Endothelial cell of umbilical vein (primary cell): Measurements from ENCODE around the gene PLXNA1. TPM values are rescaled to one million over a fixed set of nuclear protein-coding genes. Genes with fewer than 3 reads are reported as not detected.

Source experiments
- BruUV-seq: library from RNA; stranded (reverse); fragments of 400-500 nt; replicated peaks from 2 replicates; lab custom pipeline; 2021; lab: Mats Ljungman, UMichigan
- CTCF ChIA-PET: fragments of 300-600, 350-600 bp; sonication (Branson Sonifier 250); formaldehyde crosslinking; loops from one replicate; lab custom pipeline; 2021; ENCODE audit warnings: antibody characterized with exemption, inconsistent platforms; lab: Charles Lee
- POLR2A ChIA-PET: fragments of 300-600, 350-600 bp; sonication (Branson Sonifier 250); formaldehyde crosslinking; loops from one replicate; lab custom pipeline; 2021; ENCODE audit warnings: antibody characterized with exemption, inconsistent platforms; lab: Charles Lee
- DNase-seq: peaks from one replicate; pipeline ENCODE4 v3.0.0-alpha.2; 2011; ENCODE audit warnings: low read depth, low spot score
- FAIRE-seq: peaks from 2 replicates; lab custom pipeline; 2011; peaks lifted over from hg19 to GRCh38; lab: Jason Lieb, UNC
- H2AFZ ChIP-seq: 2 replicates; pipeline ENCODE4 v1.6.0; 2012; ENCODE audit warnings: low read depth, low read length, control low read depth, inconsistent platforms
- H3K27ac ChIP-seq: 2 replicates; pipeline ENCODE4 v1.5.1; 2011; ENCODE audit warnings: low read depth, mild to moderate bottlenecking, control low read depth, low read length, moderate library complexity; ENCODE audit not compliant: insufficient read depth
- H3K27me3 ChIP-seq, 2 experiments: 2 replicates each; pipeline versions ENCODE4 v1.6.0 to v1.6.1; 2011; ENCODE audit warnings: low read length in 2 of 2, mixed read lengths in 1 of 2; ENCODE audit not compliant: control insufficient read depth in 2 of 2, insufficient read depth in 2 of 2
- H3K36me3 ChIP-seq, 2 experiments: 2 replicates in 1 of 2; 3 replicates in 1 of 2; pipeline ENCODE4 v1.5.1; 2011; ENCODE audit warnings: low read length in 2 of 2, mild to moderate bottlenecking in 1 of 2, moderate library complexity in 1 of 2; ENCODE audit not compliant: control insufficient read depth in 2 of 2, insufficient read depth in 2 of 2; ENCODE audit errors: extremely low read depth in 1 of 2
- H3K4me1 ChIP-seq: 3 replicates; pipeline ENCODE4 v1.5.1; 2011; ENCODE audit warnings: mild to moderate bottlenecking, low read length; ENCODE audit not compliant: control insufficient read depth, insufficient read depth; ENCODE audit errors: extremely low read depth
- H3K4me2 ChIP-seq: 2 replicates; pipeline ENCODE4 v1.6.1; 2011; ENCODE audit warnings: low read length, control low read depth, mixed read lengths; ENCODE audit not compliant: insufficient read depth
- H3K4me3 ChIP-seq, 3 experiments: fragments of 200-600 bp in 1 of 3; sonication (generic), shearing (Covaris generic) in 1 of 3; replicated peaks in 1 of 3; 2 replicates each; pipeline ENCODE4 v1.5.1; 2011 to 2016; ENCODE audit warnings: control low read depth in 3 of 3, low read length in 3 of 3, mild to moderate bottlenecking in 2 of 3, inconsistent platforms in 1 of 3, low read depth in 1 of 3, moderate library complexity in 1 of 3; ENCODE audit not compliant: insufficient read depth in 1 of 3
- H3K79me2 ChIP-seq: 2 replicates; pipeline ENCODE4 v1.6.0; 2012; ENCODE audit warnings: low read length, inconsistent platforms; ENCODE audit not compliant: control insufficient read depth, insufficient read depth
- H3K9ac ChIP-seq: replicated peaks from 2 replicates; pipeline ENCODE3; 2011; ENCODE audit warnings: low read length, control low read depth; ENCODE audit not compliant: insufficient read depth; ENCODE audit errors: extremely low read depth
- H3K9me1 ChIP-seq: replicated peaks from 3 replicates; pipeline ENCODE4 v1.6.0; 2011; ENCODE audit warnings: mild to moderate bottlenecking, low read length; ENCODE audit not compliant: control insufficient read depth, insufficient read depth; ENCODE audit errors: extremely low read depth
- H3K9me3 ChIP-seq: replicated peaks from 2 replicates; pipeline ENCODE4 v1.5.1; 2012; ENCODE audit warnings: low read length, inconsistent platforms; ENCODE audit not compliant: control insufficient read depth, insufficient read depth
- H4K20me1 ChIP-seq: replicated peaks from 2 replicates; pipeline ENCODE3; 2011; ENCODE audit warnings: mild to moderate bottlenecking, low read length; ENCODE audit not compliant: control insufficient read depth, insufficient read depth; ENCODE audit errors: extremely low read depth
- EZH2 ChIP-seq: IDR thresholded peaks from 2 replicates; pipeline ENCODE4 v1.6.1; 2012; ENCODE audit warnings: borderline replicate concordance, low read depth, mild to moderate bottlenecking, moderate library complexity, low read length, inconsistent platforms; ENCODE audit not compliant: severe bottlenecking
- FOS ChIP-seq: IDR thresholded peaks from 2 replicates; pipeline ENCODE4 v1.6.1; 2011; ENCODE audit warnings: mild to moderate bottlenecking, low read length, moderate library complexity, borderline replicate concordance; ENCODE audit not compliant: insufficient read depth
- GATA2 ChIP-seq: IDR thresholded peaks from 2 replicates; pipeline ENCODE4 v1.7.0; 2011; ENCODE audit warnings: low read depth, mild to moderate bottlenecking, moderate library complexity, mixed read lengths, low read length; ENCODE audit not compliant: insufficient read length, insufficient read depth
- JUN ChIP-seq: IDR thresholded peaks from 2 replicates; pipeline ENCODE4 v1.6.1; 2011; ENCODE audit warnings: borderline replicate concordance, low read depth; ENCODE audit not compliant: insufficient read length, insufficient read depth
- MYC ChIP-seq: IDR thresholded peaks from one replicate; pipeline ENCODE4 v1.6.1; 2011; ENCODE audit warnings: mild to moderate bottlenecking, low read depth, low read length
- POLR2A ChIP-seq: IDR thresholded peaks from 2 replicates; pipeline ENCODE4 v1.6.1; 2012; ENCODE audit warnings: low read depth, mild to moderate bottlenecking, control low read depth, low read length
- POLR2AphosphoS5 ChIP-seq: IDR thresholded peaks from 2 replicates; pipeline ENCODE4 v1.6.1; 2012; ENCODE audit warnings: low read depth, mild to moderate bottlenecking, control low read depth, low read length, moderate library complexity; ENCODE audit not compliant: insufficient read depth
- dilution Hi-C: fragments of 300-500 bp; cut with MboI; formaldehyde crosslinking; loops from one replicate; pipeline ENCODE4 v1.15.0; 2019; ENCODE audit warnings: low sequenced_read_pairs; ENCODE audit not compliant: extremely low pct_ligation_motif_present
- intact Hi-C: fragments of 100-400 bp; cut with micrococcal nuclease; formaldehyde crosslinking; loops from one replicate; pipeline ENCODE4 v1.10.0; 2022
- polyA plus RNA-seq, 4 experiments: library from polyadenylated mRNA; depleted of rRNA in 3 of 4; stranded (reverse) in 3 of 4; unstranded in 1 of 4; fragments of >200 nt; gene quantifications; 2 replicates each; pipeline versions ENCODE4 v1.2.1 to v1.2.3, GENCODE V29; 2011 to 2012; ENCODE audit warnings: missing spikeins in 1 of 4
- total RNA-seq: library from RNA; stranded (reverse); gene quantifications from 2 replicates; pipeline ENCODE4 v1.2.3, GENCODE V29; 2021
- TF ChIP-seq, protein P1 (sequence below), 2 donors: IDR thresholded peaks; 1 replicate in 1 of 2; 2 replicates in 1 of 2; pipeline ENCODE4 v1.5.1; 2011; ENCODE audit warnings: low read length in 2 of 2, mild to moderate bottlenecking in 2 of 2, moderate library complexity in 2 of 2, control low read depth in 1 of 2, inconsistent platforms in 1 of 2, low read depth in 1 of 2; ENCODE audit not compliant: insufficient read depth in 1 of 2; ENCODE audit errors: extremely low read depth in 1 of 2
- TF ChIP-seq, protein P2 (sequence below): IDR thresholded peaks from 2 replicates; pipeline ENCODE4 v1.6.1; 2011; ENCODE audit not compliant: insufficient read depth, insufficient read length

Gene PLXNA1
- total and polyA plus RNA-seq, 2 donors (not counting 3 experiments of a cell fraction or from before 2014, with no cell fraction given): 14.1 to 18.4 TPM

DNA sequence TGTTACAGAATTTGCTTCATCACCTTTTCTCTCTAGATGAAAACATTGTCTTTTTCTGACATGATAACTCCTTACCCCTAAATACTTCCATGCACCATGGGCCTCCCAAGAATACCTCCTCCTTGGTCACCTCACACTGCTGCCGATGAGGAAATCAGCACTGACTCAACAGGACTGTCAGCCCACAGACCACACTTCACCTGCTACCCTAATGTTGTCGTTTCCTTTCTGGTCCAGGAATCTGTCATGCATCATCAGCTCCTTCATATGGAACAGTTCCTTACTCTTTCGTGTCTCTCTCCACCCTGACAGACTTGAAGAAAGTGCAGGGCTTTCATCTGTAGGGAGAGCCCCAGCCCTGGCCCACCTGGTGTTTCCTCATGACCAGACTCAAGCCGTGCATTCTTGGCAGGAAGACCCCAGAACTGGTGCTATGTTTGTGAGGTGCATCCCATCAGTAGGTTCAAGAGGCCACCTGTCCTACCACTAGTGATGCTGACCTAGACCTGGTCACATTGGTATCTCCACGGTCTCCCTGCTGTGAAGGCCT is 41.1 kb upstream of the PLXNA1 start:
- BruUV-seq: no TSS peak
- Histone ChIP-seq H3K79me2 (no peaks in the 10 kb centered on the region), H3K4me2 (no peak overlapping the region), H3K4me3 (no peak overlapping the region), H3K9me1 (no peaks in the 10 kb centered on the region), H3K4me1 (peaks cover 2% of the 10 kb centered on the region), H3K27me3 (peaks cover 0 to 5% of the 10 kb centered on the region in 2 experiments), H3K9me3 (no peaks in the 10 kb centered on the region), H3K36me3 (no peaks in the 10 kb centered on the region), H4K20me1 (no peaks in the 10 kb centered on the region), H3K27ac (no peak overlapping the region), H3K9ac (no peak overlapping the region), H2AFZ (no peak overlapping the region)
- DNase-seq (no peak), FAIRE-seq (no peak)
- TF ChIP-seq EZH2 (no peak), MYC (no peak), POLR2AphosphoS5 (no peak), JUN (no peak), GATA2 (no peak), POLR2A (no peak), FOS (no peak)
- TF ChIP-seq, protein P1, sequence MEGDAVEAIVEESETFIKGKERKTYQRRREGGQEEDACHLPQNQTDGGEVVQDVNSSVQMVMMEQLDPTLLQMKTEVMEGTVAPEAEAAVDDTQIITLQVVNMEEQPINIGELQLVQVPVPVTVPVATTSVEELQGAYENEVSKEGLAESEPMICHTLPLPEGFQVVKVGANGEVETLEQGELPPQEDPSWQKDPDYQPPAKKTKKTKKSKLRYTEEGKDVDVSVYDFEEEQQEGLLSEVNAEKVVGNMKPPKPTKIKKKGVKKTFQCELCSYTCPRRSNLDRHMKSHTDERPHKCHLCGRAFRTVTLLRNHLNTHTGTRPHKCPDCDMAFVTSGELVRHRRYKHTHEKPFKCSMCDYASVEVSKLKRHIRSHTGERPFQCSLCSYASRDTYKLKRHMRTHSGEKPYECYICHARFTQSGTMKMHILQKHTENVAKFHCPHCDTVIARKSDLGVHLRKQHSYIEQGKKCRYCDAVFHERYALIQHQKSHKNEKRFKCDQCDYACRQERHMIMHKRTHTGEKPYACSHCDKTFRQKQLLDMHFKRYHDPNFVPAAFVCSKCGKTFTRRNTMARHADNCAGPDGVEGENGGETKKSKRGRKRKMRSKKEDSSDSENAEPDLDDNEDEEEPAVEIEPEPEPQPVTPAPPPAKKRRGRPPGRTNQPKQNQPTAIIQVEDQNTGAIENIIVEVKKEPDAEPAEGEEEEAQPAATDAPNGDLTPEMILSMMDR (IDR thresholded peaks at IDR 0.05; ENCODE audit: extremely low read depth in 1 of 2, insufficient read depth in 1 of 2, low read depth in 1 of 2, low read length in 2 of 2): no peak
- TF ChIP-seq, protein P2, sequence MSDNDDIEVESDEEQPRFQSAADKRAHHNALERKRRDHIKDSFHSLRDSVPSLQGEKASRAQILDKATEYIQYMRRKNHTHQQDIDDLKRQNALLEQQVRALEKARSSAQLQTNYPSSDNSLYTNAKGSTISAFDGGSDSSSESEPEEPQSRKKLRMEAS: no peak
- ChIA-PET POLR2A (no interaction called here), CTCF (no interaction called here)
- dilution Hi-C loops (no loop called here), intact Hi-C loops (no loop called here)
